Measurements from ENCODE around the gene ERGIC2.

GRCh38 chr12:29337325-29337724 is 43.6 kb downstream of the ERGIC2 start:
- TF ChIP-seq CTCF (IDR thresholded peaks at IDR 0.05): no peak
- TF ChIP-seq EZH2 (IDR thresholded peaks at IDR 0.05): no peak
- no peak for TF ChIP-seq EZH2phosphoT487 (IDR thresholded peaks at IDR 0.05)

Data from neural progenitor cell (in vitro differentiated cells).